Posterior vena cava (tissue), 2 donors: ENCODE measurements around the gene RRP1B. TPM values are rescaled to one million over a fixed set of nuclear protein-coding genes. Genes with fewer than 3 reads are reported as not detected.

Experiments
- DNase-seq: peaks from one replicate; pipeline ENCODE4 v3.0.0-alpha.2; 2020; ENCODE audit warnings: low spot score
- intact Hi-C, 2 donors: fragments of 100-400 bp; cut with DNase I; formaldehyde crosslinking; loops; one replicate each; pipeline versions ENCODE4 v1.14.1 to v1.14.2; 2022 to 2023
- microRNA-seq, 2 donors: library from miRNA; unstranded; fragments of <30 nt; microRNA quantifications; one replicate each; pipeline ENCODE4 v1.2.0, GENCODE V29; 2020 to 2021; ENCODE audit warnings: borderline microRNAs expressed in 2 of 2
- total RNA-seq, 2 donors: library from RNA; stranded (reverse); fragmentation: NEBNext Ultra II Directional; extraction: Animal tissue kit (Norgen Biotek cat#: 25700); gene quantifications; one replicate each; pipeline ENCODE4 v1.2.1, GENCODE V29; 2021
- donor health status: DM: yes; HTN: yes; CAD: no.
- donor health status: DM: yes; HTN: yes; CAD: no.

The RRP1B gene
- total RNA-seq, 2 donors from 2014 or later, result 14.6 to 15.2 TPM

GRCh38 chr21:43735236-43736091 is 76.1 kb downstream of the RRP1B start:
- no peak for DNase-seq
- intact Hi-C loops, result no loop called here

DNA sequence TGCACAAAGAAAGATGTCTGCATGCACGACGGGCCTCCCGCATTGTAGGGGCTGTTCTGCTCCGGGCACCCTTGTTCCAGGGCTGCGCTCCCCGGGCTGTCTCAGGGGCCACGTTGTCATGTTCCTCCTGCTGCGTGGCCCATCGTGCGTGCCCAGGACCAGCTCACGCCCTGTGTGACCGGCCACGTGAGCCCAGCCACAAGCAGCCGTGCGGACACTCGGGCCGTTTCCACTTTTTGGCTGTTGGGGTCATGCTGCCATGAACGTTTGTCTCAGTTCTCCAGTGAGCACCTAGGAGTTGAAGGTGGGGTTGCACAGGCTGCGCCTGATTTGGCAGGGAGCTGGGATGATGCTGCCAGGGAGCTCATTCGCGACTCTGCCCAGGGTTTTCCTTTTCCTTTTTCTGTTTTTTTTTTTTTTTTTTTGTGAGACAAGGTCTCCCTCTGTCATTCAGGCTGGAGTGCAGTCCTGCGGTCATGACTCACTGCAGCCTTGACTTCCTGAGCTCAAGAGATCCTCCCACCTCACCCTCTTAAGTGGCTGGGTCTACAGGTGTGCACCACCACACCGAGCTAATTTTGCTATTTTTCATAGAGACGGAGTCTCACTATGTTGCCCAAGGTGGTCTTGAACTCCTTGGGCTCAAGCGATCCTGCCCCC is 77.0 kb downstream of the RRP1B start:
- intact Hi-C loops, result no loop called here
- DNase-seq, result no peak

GRCh38 chr21:43737158-43737950 is 78.0 kb downstream of the RRP1B start:
- DNase-seq, result no peak
- intact Hi-C loops, result no loop called here

DNA sequence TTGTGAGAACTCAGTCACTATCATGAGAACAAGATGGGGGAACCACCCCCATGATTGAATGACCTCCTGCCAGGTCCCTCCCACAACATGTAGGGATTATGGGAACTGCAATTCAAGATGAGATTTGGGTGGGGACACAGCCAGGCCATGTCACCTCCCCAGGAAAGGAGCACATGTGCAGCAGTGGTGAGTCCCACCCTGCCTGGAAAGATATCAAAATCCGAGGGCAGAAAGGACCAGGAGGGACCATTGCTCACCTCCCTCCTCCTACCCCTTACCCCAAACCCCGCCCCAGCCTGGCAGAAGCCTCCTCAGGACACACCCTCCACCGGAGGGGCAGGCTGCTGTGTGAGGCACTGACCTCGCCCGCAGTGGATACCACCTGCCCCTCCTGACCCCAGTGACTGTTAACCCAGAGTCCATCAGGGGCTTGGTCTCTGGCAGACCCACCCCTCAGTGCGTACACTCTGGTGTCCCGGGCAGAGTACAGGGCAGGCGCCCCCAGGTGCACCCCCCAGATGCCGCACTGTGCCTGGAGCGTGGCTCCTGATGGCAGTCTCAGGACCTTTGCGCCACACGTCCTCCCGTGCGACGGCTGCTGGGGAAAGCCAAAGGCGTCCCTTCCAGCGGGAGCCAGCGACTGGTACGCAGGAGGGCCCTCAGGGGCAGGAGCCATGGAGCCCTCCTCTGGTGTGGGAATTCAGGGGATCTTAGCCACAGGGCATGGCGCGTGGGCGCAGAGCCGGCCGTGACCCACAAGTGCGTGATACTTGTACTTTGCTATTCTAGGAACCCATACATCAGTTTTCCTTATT is 80.5 kb downstream of the RRP1B start:
- DNase-seq, result no peak
- intact Hi-C loops, result no loop called here

- intact Hi-C loops, result no loop called here
- DNase-seq, result no peak
Measured at GRCh38 chr21:43740497-43741156, 81.3 kb downstream of the RRP1B start.

DNA sequence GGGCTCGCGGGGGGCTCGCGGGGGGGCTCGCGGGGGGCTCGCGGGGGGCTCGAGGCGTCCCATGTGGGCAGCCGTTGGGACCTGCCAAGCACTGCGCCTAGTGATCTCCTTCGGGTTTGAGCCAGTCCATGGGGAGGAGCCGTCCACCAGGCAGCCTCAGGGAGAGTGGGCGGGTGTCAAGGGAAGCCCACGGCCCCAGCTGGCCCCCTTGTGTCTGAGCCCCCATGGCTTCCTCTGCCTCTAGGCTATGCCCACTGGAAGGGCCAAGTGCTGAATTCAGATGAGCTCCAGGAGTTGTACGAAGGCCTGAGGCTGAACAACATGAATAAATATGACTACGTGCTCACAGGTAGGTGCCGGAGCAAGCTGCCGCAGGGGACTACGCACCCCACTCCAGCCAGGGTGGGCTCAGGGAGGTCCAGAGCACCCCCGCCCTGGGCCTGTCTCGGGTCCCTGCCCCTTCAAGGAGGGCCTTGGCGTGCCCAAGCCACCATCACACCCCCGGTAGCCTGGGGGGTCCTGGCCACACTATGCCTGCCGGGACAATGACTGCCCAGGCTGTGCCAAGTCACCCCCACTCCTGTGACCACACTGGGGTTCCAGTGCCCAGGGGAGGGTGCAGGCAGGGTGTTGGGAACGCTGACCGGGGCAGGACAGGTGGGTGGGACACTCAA is 82.2 kb downstream of the RRP1B start:
- intact Hi-C loops, result no loop called here
- DNase-seq, result no peak

- intact Hi-C loops, result no loop called here
- no peak for DNase-seq
Measured at GRCh38 chr21:43743947-43744346, 84.6 kb downstream of the RRP1B start.

- intact Hi-C loops, result no loop called here
Measured at GRCh38 chr21:43744725-43745124, 85.4 kb downstream of the RRP1B start.

More at GRCh38 chr21:43744725-43745124, 85.4 kb downstream of the RRP1B start:
- no peak for DNase-seq

Small RNAs within 50 kb of the gene (microRNA-seq; reads per million reads assigned to microRNA genes)
- 0 reads per million in 2 donors for gene MIR6070

Other genes with a start within 250 kb of the RRP1B start
- gene SIK1, start 232.4 kb upstream of the RRP1B start, total RNA-seq, result 10 to 100 TPM in 1 of 2 donors, 1 to 10 TPM in 1; 9.9 to 34.9 TPM
- gene HSF2BP, start 72 bp upstream of the RRP1B start, total RNA-seq, result under 1 TPM; 0.46 to 0.48 TPM
- gene PDXK, start 59.6 kb downstream of the RRP1B start, total RNA-seq, result 100 to 1,000 TPM in 1 of 2 donors, 10 to 100 TPM in 1; 74.7 to 109 TPM
- gene CSTB, start 116.7 kb downstream of the RRP1B start, total RNA-seq, result 10 to 100 TPM; 29.0 to 48.6 TPM
- 10 to 100 TPM; 10.7 to 14.3 TPM for gene RRP1, start 130.0 kb downstream of the RRP1B start, total RNA-seq
- 10 to 100 TPM; 35.3 to 43.2 TPM for gene AGPAT3, start 205.7 kb downstream of the RRP1B start, total RNA-seq